Smooth muscle cell (in vitro differentiated cells): ENCODE measurements around the gene MFAP2. TPM values are rescaled to one million over a fixed set of nuclear protein-coding genes. Genes with fewer than 3 reads are reported as not detected.
A peak's percentile ranks its signal among the peaks of the same experiment; 100 is the strongest.

Experiments
- DNase-seq: peaks from one replicate; lab custom pipeline; 2025; ENCODE audit not compliant: unreplicated experiment; lab: John Stamatoyannopoulos, UW
- H2AFZ ChIP-seq: fragments of 200-600 bp; sonication (generic); 2 replicates; pipeline ENCODE4 v1.6.0; 2016; ENCODE audit warnings: antibody characterized with exemption, low read depth, mild to moderate bottlenecking
- H3F3A ChIP-seq: fragments of 200-600 bp; sonication (generic); 2 replicates; pipeline ENCODE4 v1.6.0; 2017; ENCODE audit warnings: antibody characterized with exemption, low read depth
- H3K27ac ChIP-seq: fragments of 200-600 bp; sonication (generic); 2 replicates; pipeline ENCODE4 v1.5.1; 2016; ENCODE audit warnings: low read depth, mild to moderate bottlenecking
- H3K27me3 ChIP-seq: fragments of 200-600 bp; sonication (generic); 2 replicates; pipeline ENCODE4 v1.6.1; 2016; ENCODE audit warnings: low read depth, mild to moderate bottlenecking
- H3K36me3 ChIP-seq: fragments of 200-600 bp; sonication (generic); 2 replicates; pipeline ENCODE4 v1.5.1; 2016; ENCODE audit warnings: low read depth
- H3K4me1 ChIP-seq: fragments of 200-600 bp; sonication (generic); 2 replicates; pipeline ENCODE4 v1.5.1; 2016; ENCODE audit warnings: low read depth
- H3K4me2 ChIP-seq: fragments of 200-600 bp; sonication (generic); 2 replicates; pipeline ENCODE4 v1.6.0; 2016; ENCODE audit warnings: mild to moderate bottlenecking
- H3K4me3 ChIP-seq: fragments of 200-600 bp; sonication (generic); 2 replicates; pipeline ENCODE4 v1.5.1; 2016; ENCODE audit warnings: mild to moderate bottlenecking
- H3K79me2 ChIP-seq: fragments of 200-600 bp; sonication (generic); 2 replicates; pipeline ENCODE4 v1.6.0; 2016; ENCODE audit warnings: low read depth, mild to moderate bottlenecking
- H3K9ac ChIP-seq: fragments of 200-600 bp; sonication (generic); 2 replicates; pipeline ENCODE4 v1.6.0; 2016; ENCODE audit warnings: low read depth
- H3K9me3 ChIP-seq: fragments of 200-600 bp; sonication (generic); replicated peaks from 2 replicates; pipeline ENCODE4 v1.5.1; 2016; ENCODE audit warnings: low read depth
- H4K20me1 ChIP-seq: fragments of 200-600 bp; sonication (generic); 2 replicates; pipeline ENCODE4 v1.6.0; 2016; ENCODE audit warnings: low read depth
- WGBS: methylation state at CpG from one replicate; pipeline ENCODE4 v1.1.7; 2016; ENCODE audit warnings: low lambda C conversion rate; 5-methylcytosine and 5-hydroxymethylcytosine counted together
- polyA plus RNA-seq: library from polyadenylated mRNA; unstranded; fragments of >200 nt; fragmentation: Nextera tagmentation; extraction: Ambion mirVana; gene quantifications from 2 replicates; pipeline ENCODE4 v1.2.1, GENCODE V29; 2016
- total RNA-seq: library from RNA; depleted of rRNA; stranded (reverse); fragments of >200 nt; gene quantifications from 2 replicates; pipeline ENCODE4 v1.2.3, GENCODE V29; 2014
- TF ChIP-seq, protein P1 (sequence below): fragments of 200-600 bp; sonication (generic); IDR thresholded peaks from 2 replicates; pipeline ENCODE4 v1.5.1; 2017; ENCODE audit warnings: borderline replicate concordance, mild to moderate bottlenecking, antibody characterized with exemption; ENCODE audit not compliant: insufficient read depth, poor library complexity, severe bottlenecking

Gene MFAP2
- total RNA-seq (307 and 325 TPM in 2 replicates), polyA plus RNA-seq (858 and 885 TPM in 2 replicates)

DNA sequence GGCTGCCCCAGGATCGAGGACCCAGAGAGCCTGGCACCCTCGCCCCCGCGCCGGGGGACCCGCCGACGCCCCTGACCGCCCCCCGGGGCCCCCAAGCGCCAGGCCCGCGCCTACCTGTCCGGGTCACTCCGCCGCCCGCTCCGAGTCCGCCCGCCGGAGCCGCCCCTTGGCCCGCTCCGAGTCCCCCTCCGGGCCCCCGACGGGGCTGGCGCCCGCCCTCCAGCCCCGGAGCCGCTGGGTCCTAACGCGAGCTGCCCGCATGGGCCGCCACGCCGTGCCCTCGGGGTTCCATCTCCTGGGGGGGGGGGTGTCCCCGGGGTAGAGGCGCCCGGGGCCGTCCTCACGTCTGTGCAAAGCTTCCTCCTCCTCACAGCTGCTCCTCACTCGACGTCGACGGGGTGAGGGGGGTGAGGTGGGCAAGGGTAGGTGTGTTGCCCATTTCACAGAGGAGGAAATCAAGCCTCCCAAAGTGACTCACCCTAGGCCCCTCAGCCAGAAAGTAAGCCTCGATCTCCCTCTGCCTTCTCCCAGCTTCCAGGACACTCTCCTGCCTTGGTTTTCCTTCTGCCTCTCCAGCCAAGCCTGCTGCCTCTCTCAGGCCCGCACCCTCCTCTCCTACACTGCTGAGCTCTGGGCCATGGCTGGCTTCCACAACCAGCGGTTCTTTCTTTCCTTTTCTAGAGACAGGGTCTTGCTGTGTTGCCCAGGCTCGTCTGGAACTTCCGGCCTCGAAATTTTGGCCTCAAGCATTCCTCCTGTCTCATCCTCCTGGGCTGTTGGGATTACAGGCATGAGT is at the start of gene MFAP2:
MFAP2 (minus strand) TSS at position 148 of the 796 bp plus-strand sequence. CDS start 2,347 bp downstream, outside the sequence.
- Histone ChIP-seq H3K9ac (peak within 1 kb of the TSS; percentile 91), H4K20me1 (peaks cover 42% of the 10 kb centered on the region), H3K9me3 (no peaks in the 10 kb centered on the region), H3K27ac (peak within 1 kb of the TSS; percentile 91), H3K27me3 (no peaks in the 10 kb centered on the region), H3F3A (peaks cover 3% of the 10 kb centered on the region), H3K79me2 (peaks cover 37% of the 10 kb centered on the region), H3K4me1 (peaks cover 30% of the 10 kb centered on the region), H3K36me3 (no peaks in the 10 kb centered on the region), H3K4me3 (peak within 1 kb of the TSS; percentile 93), H3K4me2 (peak within 1 kb of the TSS; percentile 98), H2AFZ (no peak within 1 kb of the TSS)
- 8% methylated on average over 46 of the region's 53 CpGs for WGBS
- DNase-seq = no peak
- TF ChIP-seq, protein P1, sequence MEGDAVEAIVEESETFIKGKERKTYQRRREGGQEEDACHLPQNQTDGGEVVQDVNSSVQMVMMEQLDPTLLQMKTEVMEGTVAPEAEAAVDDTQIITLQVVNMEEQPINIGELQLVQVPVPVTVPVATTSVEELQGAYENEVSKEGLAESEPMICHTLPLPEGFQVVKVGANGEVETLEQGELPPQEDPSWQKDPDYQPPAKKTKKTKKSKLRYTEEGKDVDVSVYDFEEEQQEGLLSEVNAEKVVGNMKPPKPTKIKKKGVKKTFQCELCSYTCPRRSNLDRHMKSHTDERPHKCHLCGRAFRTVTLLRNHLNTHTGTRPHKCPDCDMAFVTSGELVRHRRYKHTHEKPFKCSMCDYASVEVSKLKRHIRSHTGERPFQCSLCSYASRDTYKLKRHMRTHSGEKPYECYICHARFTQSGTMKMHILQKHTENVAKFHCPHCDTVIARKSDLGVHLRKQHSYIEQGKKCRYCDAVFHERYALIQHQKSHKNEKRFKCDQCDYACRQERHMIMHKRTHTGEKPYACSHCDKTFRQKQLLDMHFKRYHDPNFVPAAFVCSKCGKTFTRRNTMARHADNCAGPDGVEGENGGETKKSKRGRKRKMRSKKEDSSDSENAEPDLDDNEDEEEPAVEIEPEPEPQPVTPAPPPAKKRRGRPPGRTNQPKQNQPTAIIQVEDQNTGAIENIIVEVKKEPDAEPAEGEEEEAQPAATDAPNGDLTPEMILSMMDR = no peak

DNA sequence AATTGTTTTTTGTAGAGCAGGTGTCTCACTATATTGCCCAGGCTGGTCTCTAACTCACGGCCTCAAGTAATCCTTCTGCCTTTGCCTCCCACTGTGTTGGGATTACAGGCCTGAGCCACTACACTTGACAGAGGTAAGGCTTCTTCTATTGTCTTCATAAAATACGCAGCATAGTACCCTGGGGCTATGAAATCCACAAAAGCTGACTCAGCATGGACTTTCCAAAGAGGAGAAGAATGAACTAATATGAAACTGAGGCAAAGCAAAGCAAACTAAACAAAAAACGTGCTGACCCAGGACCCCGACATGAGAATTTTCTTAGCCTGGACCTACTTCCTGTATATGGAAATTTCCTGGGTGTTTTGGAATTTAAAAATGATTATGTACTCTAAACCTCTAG is 49.8 kb upstream of the MFAP2 start:
- H4K20me1 ChIP-seq = peaks cover 23% of the 10 kb centered on the region
- no peaks in the 10 kb centered on the region for H3K36me3 ChIP-seq
- H3K27me3 ChIP-seq = no peaks in the 10 kb centered on the region
- no peak for DNase-seq
- H3K79me2 ChIP-seq = no peaks in the 10 kb centered on the region
- no peaks in the 10 kb centered on the region for H3F3A ChIP-seq
- H3K27ac ChIP-seq = no peak overlapping the region
- H2AFZ ChIP-seq = no peak overlapping the region
- no peak overlapping the region for H3K4me2 ChIP-seq
- TF ChIP-seq, protein P1 = no peak
- H3K4me3 ChIP-seq = no peak overlapping the region
- H3K4me1 ChIP-seq = no peaks in the 10 kb centered on the region
- 88% methylated on average over 4 of the region's 4 CpGs for WGBS
- no peaks in the 10 kb centered on the region for H3K9me3 ChIP-seq
- H3K9ac ChIP-seq = no peak overlapping the region

GRCh38 chr1:17028662-17029188 is 48.3 kb upstream of the MFAP2 start:
- H2AFZ ChIP-seq = no peak overlapping the region
- WGBS = 93% methylated on average over 5 of the region's 5 CpGs
- H3K4me2 ChIP-seq = no peak overlapping the region
- H3K9ac ChIP-seq = no peak overlapping the region
- H3K36me3 ChIP-seq = no peaks in the 10 kb centered on the region
- H3K4me3 ChIP-seq = no peak overlapping the region
- no peaks in the 10 kb centered on the region for H3K9me3 ChIP-seq
- no peaks in the 10 kb centered on the region for H3K27me3 ChIP-seq
- H3K27ac ChIP-seq = no peak overlapping the region
- H4K20me1 ChIP-seq = peaks cover 10% of the 10 kb centered on the region
- H3F3A ChIP-seq = no peaks in the 10 kb centered on the region
- TF ChIP-seq, protein P1 = no peak
- no peaks in the 10 kb centered on the region for H3K79me2 ChIP-seq
- no peaks in the 10 kb centered on the region for H3K4me1 ChIP-seq
- DNase-seq = no peak
